Stimulated activated CD8-positive, alpha-beta memory T cell treated with anti-CD3 and anti-CD28 coated beads, Interleukin-12 subunit alpha, Interleukin-12 subunit beta, amount 100 ng/mL, for 24 hours (primary cell): ENCODE measurements around the gene RBM5.
A peak's percentile ranks its signal among the peaks of the same experiment; 100 is the strongest.
"Not testable (repeated sequence)": the region's sequence is repeated elsewhere in the genome, so short reads cannot be mapped to it uniquely, and the experiment has no call there.

ENCODE experiments used
- DNase-seq: peaks from one replicate; pipeline ENCODE4 v3.0.0-alpha.2; 2020; ENCODE audit errors: extremely low read depth

Gene RBM5

DNA sequence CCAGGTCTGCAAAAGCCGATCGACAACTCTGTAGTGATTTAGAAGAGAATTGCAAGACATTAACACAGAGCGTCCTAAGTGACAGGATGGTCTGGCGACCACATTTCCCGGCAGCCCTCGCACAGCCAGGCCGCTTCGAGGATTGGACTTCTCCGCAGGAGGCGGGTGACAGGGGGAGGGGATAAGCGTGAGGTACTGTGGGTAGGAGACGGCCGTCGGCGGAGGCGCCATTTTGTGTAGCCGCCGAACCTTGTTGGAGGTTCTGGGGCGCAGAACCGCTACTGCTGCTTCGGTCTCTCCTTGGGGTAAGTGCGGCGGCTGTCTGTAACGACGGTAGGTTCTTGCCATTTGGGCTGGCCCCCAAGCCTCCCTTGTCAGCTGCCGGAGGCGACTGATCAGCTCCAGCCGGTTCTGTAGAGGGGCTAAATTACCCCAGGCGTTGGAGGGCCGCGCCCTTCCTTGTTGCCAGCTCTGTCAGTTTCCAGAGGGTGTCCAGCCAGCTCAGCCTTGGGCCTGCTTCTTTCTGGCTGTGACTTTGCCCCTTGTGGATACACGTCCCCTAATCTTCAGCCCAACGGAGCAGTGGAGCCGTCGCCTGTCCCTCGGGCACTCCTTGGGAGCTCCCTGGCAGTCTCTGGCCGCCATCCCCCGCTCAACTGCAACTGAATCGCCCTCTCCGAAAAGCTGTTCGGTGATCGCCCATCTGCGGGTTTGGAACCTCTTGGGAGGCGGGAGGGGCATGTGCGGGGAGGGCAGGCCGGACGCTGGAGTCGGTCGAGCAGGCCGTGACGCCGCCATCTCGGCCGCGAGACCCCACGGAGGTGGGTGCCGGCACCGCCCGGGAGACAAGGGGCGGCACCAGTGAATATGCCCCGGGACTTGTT, at the start of gene RBM5:
Gene RBM5 (plus strand): TSS at position 195 of the 884 bp plus-strand sequence. CDS start 1,516 bp downstream, outside the sequence.
- peak; percentile 81 for DNase-seq

DNA sequence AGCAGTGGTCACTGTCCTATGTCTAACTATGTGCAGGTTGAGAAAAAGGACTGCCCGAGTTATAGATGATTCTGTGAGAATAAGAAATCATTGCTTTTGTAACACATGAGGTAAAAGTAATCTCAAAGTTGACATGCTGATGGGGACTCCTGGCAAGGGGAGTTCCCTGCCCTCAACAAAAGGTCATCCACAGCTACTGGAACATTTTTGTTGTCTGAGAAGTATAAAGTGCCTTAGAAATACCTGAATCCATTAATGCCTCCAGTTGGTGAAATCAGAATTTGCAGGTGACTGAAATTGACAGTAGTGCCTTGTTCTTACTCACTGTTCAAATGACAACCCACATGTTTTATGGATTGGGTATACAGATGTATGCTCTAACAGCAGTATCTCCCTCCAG, 43.7 kb upstream of the RBM5 start:
- DNase-seq: no peak

DNA sequence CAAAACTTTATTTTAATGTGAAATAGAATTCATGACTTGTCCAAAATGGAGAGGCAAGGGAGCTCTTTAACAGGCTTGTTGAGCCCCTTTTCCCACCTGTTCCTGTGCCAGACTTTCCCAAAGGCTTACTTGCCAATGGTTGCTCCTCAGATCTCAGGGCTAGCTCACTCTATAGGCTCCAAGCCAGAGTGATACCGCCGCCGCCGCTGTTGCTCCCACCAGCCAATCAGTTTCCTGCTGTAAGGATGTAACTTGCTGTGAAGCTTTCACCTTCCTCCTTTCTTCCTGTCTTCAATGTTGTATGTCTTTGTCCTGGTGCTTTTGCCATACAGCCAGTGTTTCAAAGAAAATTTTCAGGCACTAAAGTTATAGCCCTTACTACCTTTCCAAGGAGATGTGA, 41.3 kb upstream of the RBM5 start:
- DNase-seq: no peak

DNA sequence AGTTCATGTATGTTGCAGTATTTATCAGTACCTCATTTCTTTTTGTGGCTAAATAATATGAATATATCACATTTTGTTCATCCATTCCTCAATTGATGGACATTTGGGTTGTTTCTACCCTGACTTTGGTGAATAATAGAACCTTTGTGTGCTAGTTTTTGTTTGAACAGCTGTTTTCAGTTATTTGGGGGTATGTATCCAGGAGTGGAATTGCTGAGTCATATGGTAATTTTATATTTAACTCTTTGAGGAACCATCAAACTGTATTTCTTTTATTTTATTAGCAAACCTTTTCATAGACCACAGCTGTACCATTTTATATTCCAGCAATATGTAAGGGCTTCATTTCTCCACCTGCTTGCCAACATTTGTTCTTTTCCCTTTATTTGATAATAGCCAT, 38.4 kb upstream of the RBM5 start:
- DNase-seq: no peak

DNA sequence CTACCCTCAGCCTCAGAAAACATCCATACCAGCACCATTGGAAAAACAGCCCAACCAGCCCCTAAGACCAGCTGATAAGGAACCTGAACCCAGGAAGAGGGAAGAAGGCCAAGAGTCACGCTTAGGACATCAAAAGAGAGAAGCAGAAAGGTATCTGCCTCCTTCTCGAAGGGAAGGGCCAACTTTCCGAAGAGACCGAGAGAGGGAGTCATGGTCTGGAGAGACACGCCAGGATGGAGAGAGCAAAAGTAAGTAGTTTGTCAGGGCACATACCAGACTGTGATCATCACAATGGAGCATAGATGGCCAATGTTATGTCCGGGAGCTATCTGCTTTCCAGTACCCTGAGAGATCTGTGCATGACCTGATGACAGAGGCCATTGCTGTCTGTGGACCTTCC, 31.0 kb upstream of the RBM5 start:
- no peak for DNase-seq

DNA sequence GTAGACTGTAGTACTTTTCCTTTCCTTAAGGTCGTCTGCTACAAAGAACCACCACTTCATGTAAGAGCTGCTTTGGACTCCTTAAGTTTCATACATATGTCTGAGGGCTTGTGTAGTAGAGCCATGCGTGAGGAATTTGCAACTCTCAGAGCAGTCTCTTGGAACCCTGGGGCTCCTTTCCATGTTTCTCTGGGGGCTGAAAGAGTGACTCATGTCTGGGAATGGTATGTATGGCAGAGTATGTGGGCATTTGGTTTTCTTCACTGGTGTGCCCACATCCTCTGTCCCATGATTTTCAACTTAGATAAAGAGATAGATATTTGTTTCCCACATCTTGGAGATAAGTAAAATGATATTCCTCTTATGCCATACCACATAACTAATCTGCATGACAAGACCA, 20.6 kb upstream of the RBM5 start:
- DNase-seq: no peak

DNA sequence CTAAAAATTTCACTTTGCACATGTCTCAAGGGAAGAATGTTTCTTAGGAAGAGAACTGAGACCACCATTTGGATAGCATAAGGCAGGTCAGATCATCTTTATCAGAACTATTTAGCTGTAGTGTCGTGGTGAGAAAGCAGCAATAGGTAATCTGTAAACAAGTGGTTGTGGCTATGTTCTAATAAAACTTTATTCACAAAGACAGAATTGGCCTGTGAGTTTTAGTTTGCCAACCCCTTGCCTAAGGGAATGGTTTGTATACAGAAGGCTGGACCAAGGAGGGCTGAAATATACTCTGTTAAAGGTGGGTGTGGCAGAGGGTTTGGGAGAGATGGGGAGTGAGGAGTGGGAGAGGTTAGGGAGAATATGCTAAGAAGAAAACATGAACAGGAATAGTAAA, 10.6 kb upstream of the RBM5 start:
- DNase-seq: no peak

DNA sequence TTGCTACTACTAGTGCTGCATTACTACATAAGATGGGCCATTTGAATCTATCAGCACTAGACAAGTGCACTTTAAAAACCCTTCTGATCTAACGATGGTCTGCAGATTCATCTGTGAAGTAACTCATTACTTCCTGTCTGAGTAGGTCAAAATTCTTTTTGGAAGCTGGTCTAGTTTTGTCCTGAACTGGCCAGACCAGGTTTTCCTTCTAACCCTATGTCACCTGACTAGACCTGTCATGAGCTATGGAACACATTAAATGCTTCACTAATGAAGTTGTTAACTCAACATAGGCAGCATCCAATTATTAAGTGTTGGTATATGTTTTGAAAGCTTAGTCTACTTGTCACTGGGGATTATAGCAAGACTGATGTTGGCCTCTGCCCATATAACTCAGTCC, 10.1 kb upstream of the RBM5 start:
- DNase-seq: no peak

DNA sequence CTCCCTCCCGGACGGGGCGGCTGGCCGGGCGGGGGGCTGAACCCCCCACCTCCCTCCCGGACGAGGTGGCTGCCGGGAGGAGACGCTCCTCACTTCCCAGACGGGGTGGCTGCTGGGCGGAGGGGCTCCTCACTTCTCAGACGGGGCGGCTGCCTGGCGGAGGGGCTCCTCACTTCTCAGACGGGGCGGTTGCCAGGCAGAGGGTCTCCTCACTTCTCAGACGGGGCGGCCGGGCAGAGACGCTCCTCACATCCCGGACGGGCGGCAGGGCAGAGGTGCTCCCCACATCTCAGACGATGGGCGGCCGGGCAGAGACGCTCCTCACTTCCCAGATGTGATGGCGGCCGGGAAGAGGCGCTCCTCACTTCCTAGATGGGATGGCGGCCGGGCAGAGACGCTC, 3.8 kb upstream of the RBM5 start:
- not testable (repeated sequence) for DNase-seq

DNA sequence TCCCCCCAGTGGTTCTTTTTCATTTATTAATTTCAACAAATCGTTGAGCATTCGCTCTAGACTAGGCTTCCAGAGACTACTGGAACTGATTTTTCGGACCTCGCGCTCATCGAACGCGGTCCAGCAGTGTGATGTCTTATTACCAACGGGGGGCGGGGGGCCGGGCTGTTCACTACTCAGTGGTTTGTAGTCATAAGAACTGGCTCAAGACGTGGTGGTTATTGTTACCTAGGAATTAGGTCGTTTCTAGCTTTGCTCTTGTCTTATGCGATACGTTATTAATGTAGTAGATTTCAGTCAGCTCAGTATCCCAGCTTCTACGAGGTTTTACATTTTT, 858 bp downstream of the RBM5 start:
- DNase-seq: no peak

DNA sequence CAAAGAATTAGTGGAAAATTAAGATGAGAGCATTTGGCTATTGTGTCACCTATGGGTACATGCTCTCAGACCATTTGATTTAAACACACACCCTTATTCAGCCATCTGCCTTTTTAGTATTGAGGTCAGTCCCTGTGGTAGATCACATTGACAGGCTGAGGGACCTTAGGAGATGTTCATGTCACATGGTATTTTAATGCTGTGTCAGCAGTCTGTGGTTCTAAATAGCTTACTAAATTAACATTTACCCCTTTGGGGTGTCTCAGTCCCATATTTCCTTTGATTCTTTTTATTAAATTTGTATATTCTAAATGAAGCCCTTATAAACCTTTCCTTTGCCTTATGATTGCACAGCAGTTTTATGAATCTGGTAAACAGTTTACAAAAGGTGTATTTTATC, 2.3 kb downstream of the RBM5 start:
- DNase-seq: no peak

DNA sequence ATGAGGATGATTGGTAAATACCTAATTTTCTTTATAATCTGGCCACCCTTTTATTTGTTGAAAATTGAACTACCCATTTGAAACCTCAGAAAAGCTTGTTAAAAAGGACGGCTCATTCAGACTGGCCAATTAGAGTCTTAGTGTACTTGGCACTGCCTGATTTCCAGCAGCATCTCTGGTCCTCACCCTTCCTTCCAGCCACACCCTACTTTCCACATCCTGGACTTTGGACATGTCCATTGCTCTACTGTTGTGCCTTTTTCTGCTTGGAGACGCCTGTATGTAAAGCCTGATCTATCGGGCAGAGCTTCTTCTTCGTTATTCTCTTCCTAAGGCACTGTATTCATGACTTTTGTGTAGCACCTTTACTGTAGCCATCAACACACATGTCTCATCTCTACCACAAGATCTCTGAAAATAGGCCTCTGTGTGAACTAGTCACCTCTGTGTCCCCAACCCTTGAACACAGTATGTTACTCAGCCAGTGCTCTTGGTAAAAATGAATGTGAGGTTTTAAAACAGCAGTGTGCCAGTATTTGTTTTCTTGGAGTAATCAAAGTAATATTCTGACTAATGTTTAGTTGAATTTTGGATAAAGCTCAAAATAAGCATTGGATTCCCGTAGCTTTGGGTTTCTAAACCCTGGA, 6.8 kb downstream of the RBM5 start:
- no peak for DNase-seq

DNA sequence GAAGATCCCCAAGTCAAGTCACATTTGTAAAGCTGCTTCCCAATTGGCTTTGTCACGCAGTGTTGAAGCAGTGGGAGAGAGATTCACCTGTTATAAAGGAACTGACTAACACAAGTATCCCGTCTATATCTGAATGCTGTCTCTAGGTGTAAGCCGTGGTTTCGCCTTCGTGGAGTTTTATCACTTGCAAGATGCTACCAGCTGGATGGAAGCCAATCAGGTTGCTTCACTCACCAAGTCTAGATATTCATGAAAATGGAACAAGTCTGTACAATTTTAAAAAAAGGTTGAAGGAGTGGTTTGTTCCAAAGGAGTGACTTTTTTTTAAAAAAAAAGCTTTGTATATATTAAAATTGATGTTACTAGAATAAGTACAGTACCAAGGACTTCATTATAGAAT, 11.7 kb downstream of the RBM5 start:
- no peak for DNase-seq

DNA sequence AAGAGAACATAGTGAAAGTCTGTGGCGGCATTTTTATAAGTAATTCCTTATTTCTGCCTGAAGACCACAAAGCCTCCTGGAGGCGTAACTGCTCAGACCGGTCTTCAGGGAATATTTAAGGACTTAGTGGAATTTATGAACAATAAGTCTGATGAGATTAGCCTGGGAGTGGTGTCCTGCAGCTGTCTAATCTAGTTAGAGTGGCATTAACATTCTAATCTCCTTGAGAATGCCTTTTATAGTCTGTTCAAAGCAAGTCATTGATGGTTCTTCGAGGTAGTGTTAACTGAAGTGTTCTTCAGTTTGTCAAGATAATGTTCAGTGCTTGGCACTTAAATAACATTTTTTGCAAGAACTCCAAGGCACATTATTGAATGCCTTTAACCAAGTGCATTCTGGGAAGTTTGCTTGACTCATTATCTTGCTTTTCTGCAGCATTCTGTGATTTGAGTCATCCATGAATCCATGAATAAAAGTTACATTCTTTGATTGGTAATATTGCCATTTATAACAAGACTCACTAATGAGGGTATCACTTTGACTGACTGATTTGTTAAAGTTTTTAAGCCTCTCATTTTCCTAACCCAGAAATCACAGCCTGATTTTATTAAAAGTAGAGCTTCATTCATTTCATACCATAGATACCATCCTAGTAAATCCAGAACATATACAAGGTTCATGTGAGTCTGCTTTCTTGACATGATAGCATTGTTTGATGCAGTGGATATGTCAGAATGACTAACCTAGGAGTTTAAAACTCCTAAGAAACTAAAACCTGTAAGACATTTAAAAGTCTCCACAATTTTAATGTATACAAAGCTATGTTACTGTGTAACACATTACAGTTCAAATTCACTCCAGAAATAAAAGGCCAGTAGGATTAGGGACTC, 12.5 kb downstream of the RBM5 start:
- DNase-seq: no peak

DNA sequence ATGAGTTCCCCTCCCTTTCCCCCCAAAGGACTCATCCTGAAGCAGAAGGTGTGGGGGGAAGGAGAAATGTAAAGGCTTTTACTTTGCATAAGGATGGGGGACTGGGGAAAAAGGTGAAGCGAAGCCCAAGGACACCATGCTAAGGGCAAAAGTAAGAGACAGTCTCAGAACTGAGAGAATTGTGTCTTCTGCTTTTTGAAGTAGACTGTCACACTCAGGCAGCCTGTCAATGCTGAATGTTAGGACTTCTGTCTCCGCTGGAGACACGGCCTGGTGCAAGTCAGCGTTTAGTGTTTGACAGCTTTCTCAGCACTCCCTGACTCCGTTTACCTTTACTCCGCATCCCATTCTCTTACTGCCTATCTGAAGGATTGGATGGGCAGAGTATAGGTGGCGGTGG, 13.8 kb downstream of the RBM5 start:
- DNase-seq: no peak

DNA sequence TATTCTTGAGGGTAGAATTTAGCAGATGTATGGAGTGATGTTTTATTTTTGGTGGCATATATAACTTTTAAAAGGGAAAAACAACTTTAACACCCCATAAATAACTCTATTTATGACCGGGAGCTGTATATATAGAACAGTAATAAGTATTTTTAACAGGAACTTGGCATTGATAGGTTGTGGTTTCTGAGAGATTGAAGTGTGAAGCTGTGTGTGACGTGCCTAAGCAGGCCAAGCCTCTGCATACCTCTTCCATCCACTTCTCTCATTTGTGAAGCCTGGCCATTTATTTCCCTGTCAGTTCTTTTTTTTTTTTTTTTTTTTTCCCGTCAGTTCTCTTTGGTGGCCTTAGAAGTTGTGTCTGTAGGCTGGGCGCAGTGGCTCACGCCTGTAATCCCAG, 23.0 kb downstream of the RBM5 start:
- DNase-seq: no peak

DNA sequence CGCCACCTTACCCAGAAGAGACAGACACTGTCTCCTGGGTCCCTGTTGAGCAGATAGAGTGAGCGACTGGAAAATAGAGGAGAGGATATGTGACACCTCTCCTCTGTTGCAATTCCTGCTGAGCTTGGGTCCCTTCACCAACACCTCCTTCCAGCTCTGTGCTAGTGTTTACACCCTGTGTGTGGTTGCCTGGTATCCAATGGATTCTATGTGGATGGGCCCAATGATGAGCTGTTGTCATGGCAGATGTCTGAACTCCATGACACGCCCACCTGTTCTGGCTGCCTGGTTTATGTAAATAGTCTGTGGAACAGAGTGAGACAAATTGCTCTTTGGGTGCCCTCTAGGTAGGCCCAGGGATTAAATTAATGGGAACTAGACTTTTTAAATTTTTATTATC, 23.7 kb downstream of the RBM5 start:
- no peak for DNase-seq

DNA sequence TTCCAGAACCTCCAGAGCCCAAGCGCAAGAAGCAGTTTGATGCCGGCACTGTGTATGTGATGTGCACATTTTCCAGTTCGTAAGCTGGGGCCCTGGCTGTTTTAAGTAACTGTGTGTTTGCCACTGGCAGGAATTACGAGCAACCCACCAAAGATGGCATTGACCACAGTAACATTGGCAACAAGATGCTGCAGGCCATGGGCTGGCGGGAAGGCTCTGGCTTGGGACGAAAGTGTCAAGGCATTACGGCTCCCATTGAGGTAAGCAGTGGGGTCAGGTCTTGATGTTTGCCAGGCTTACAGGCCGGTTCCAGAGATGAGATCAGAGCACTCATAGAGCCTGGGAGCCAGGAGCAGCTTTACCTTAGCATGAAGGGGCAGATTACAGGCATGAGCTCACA, 28.4 kb downstream of the RBM5 start:
- no peak for DNase-seq

DNA sequence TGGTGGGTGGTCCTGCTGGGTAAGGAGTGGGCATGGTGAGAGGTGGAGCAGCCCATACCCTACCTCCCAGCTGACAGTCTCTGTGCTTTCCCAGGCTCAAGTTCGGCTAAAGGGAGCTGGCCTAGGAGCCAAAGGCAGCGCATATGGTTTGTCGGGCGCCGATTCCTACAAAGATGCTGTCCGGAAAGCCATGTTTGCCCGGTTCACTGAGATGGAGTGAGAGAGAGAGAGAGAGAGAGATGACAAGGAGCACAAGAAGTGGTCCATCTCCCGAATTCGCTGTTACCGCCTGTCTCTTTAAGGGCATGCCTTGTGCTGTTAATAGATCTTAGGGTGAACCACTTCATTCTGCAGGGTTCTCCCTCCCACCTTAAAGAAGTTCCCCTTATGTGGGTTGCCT, 29.5 kb downstream of the RBM5 start:
- DNase-seq: no peak

DNA sequence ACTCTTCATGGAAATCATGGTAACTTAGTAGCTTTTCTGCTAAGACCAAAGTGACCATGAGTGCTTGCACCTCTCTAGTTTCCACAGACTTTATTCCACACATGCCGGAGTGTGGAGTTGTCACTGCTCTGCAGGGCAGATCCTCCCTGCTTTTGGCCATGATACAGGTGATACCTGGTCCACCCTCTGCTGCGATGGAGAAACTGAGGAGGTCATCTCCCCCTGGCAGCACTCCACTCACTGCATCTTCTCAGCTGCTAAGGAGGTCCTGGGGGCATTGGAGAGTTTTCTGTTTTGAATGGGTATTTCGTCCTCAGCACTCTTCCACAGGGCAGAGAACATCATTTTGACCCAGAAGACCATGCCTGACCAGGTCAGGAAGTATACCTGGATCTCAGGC, 31.1 kb downstream of the RBM5 start:
- DNase-seq: no peak

DNA sequence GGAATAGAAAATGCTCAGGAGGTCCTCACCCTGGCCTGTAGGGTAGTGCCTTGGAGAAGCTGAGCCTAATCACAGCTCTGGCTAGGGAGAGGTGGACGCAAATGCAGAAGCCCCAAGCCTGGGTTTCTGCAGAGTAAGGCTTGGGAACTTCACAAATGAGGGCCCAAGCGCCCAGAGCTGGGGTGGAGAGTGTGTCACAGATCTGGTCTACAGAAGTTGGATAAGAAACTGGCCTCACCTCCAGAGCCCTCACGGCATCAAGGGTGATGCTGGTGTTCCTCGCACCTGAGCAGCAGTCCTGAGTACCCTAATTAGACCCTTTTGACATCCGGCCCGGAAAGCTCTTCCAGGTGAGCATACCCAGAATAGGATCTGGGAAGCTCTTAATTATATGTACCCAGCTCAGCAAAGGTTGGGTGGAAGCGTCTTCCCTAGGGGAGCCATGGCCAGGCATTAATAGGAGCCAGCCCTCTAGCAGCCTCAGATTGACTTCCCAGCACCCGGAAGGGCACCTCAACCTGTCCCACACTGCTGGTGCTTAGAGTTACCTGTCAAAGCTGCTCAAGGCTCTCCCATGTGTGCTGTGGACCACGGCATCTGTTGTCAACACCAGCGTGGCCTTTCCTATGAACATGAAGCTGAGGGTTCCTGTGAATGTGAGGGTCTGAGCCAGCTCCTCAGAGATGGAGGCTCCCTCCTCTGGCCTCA, 31.8 kb downstream of the RBM5 start:
- no peak for DNase-seq
